Measurements from ENCODE around the gene CRMP1. TPM values are rescaled to one million over a fixed set of nuclear protein-coding genes. Genes with fewer than 3 reads are reported as not detected.

CRMP1 gene
- total RNA-seq, 1 donor, result under 0.01 TPM

Small RNA genes lying within 50 kb of the gene (small RNA-seq; reads per million reads assigned to genes)
- gene MIR378D1, result not detected

Other genes with a start within 250 kb of the CRMP1 start
- gene EVC2, start 184.5 kb downstream of the CRMP1 start, total RNA-seq, result 17.4 and 19.2 TPM in 2 replicates
- gene EVC, start 181.9 kb downstream of the CRMP1 start, total RNA-seq, result 67.8 and 69.1 TPM in 2 replicates
- not detected in 2 replicates for gene C4orf50, start 125.3 kb upstream of the CRMP1 start, total RNA-seq